Activated CD8-positive, alpha-beta T cell treated with anti-CD3 and anti-CD28 coated beads for 36 hours (primary cell): ENCODE results near the gene KCNJ11. TPM values are rescaled to one million over a fixed set of nuclear protein-coding genes. Genes with fewer than 3 reads are reported as not detected.

Experiments
- ATAC-seq: fragments of 200-7000 bp; cut with Tn5 transposase; one replicate; pipeline ENCODE4 v1.10.0; 2021; ENCODE audit warnings: mild to moderate bottlenecking, moderate library complexity
- CTCF ChIA-PET: fragments of 350-600 bp; sonication (Branson Sonifier 250); formaldehyde crosslinking; loops from one replicate; lab custom pipeline; 2021; ENCODE audit warnings: antibody characterized with exemption; lab: Charles Lee
- POLR2A ChIA-PET: fragments of 350-600 bp; sonication (Branson Sonifier 250); formaldehyde crosslinking; loops from one replicate; lab custom pipeline; 2021; ENCODE audit warnings: antibody characterized with exemption; lab: Charles Lee
- DNase-seq: peaks from one replicate; pipeline ENCODE4 v3.0.0-alpha.2; 2020
- H3K27ac Mint-ChIP-seq: one replicate; pipeline ENCODE4 v1.8.0; 2021; ENCODE audit warnings: mild to moderate bottlenecking, mixed read lengths
- H3K27me3 Mint-ChIP-seq: one replicate; pipeline ENCODE4 v1.8.0; 2021; ENCODE audit warnings: mixed read lengths
- H3K36me3 Mint-ChIP-seq: one replicate; pipeline ENCODE4 v1.8.0; 2021; ENCODE audit warnings: low read depth, mixed read lengths
- H3K4me1 Mint-ChIP-seq: one replicate; pipeline ENCODE4 v1.8.0; 2021; ENCODE audit warnings: low read depth, mixed read lengths
- H3K4me3 Mint-ChIP-seq: one replicate; pipeline ENCODE4 v1.8.0; 2021; ENCODE audit warnings: mild to moderate bottlenecking, moderate library complexity, mixed read lengths
- H3K9me3 Mint-ChIP-seq: one replicate; pipeline ENCODE4 v1.8.0; 2021; ENCODE audit warnings: mixed read lengths
- CTCF ChIP-seq: fragments of 200-600 bp; IDR thresholded peaks from one replicate; pipeline ENCODE4 v1.8.0; 2022; ENCODE audit warnings: antibody characterized with exemption, mild to moderate bottlenecking
- intact Hi-C: fragments of 100-400 bp; cut with micrococcal nuclease; formaldehyde crosslinking; loops from one replicate; pipeline ENCODE4 v1.10.0; 2022
- total RNA-seq, 2 experiments: library from RNA; stranded (reverse); gene quantifications; one replicate each; pipeline ENCODE4 v1.2.3, GENCODE V29; 2021

KCNJ11 gene
- total RNA-seq, 2 experiments from 2014 or later = 1.2 to 2.4 TPM

GRCh38 chr11:17421781-17422180 is 33.3 kb upstream of the KCNJ11 start:
- no peak for TF ChIP-seq CTCF
- ChIA-PET POLR2A (no interaction called here), CTCF (interaction anchor here (1.4 kb wide), 1 partner anchor 37 kb away, joined by 4 read pairs; no protein-coding TSS in a partner anchor)
- no peaks in the 10 kb centered on the region for H3K36me3 Mint-ChIP-seq
- ATAC-seq (no peak), DNase-seq (no peak)
- no peaks in the 10 kb centered on the region for H3K4me1 Mint-ChIP-seq
- H3K27me3 Mint-ChIP-seq = peaks cover 24% of the 10 kb centered on the region
- intact Hi-C loops = no loop called here
- no peaks in the 10 kb centered on the region for H3K9me3 Mint-ChIP-seq
- no peak overlapping the region for H3K4me3 Mint-ChIP-seq
- H3K27ac Mint-ChIP-seq = no peak overlapping the region

GRCh38 chr11:17418444-17419081 is 30.1 kb upstream of the KCNJ11 start:
- POLR2A ChIA-PET = no interaction called here
- H3K36me3 Mint-ChIP-seq = no peaks in the 10 kb centered on the region
- CTCF ChIA-PET = interaction anchor here (1.0 to 2.4 kb wide), 6 partner anchors 11 to 109 kb away, joined by 3 to 9 read pairs (median 6); no protein-coding TSS in a partner anchor
- no peaks in the 10 kb centered on the region for H3K9me3 Mint-ChIP-seq
- ATAC-seq (no peak), DNase-seq (no peak)
- TF ChIP-seq CTCF = no peak
- peaks cover 9% of the 10 kb centered on the region for H3K4me1 Mint-ChIP-seq
- H3K27me3 Mint-ChIP-seq = peaks cover 34% of the 10 kb centered on the region
- no peak overlapping the region for H3K4me3 Mint-ChIP-seq
- no peak overlapping the region for H3K27ac Mint-ChIP-seq
- intact Hi-C loops = no loop called here

GRCh38 chr11:17416492-17416891 is 28.0 kb upstream of the KCNJ11 start:
- Mint-ChIP-seq H3K4me1 (peaks cover 9% of the 10 kb centered on the region), H3K9me3 (no peaks in the 10 kb centered on the region), H3K27me3 (peaks cover 30% of the 10 kb centered on the region), H3K36me3 (no peaks in the 10 kb centered on the region), H3K4me3 (no peak overlapping the region), H3K27ac (no peak overlapping the region)
- POLR2A ChIA-PET = no interaction called here
- intact Hi-C loops = no loop called here
- CTCF ChIA-PET = no interaction called here
- DNase-seq = no peak
- ATAC-seq = no peak
- TF ChIP-seq CTCF = no peak

GRCh38 chr11:17415523-17416104 is 27.2 kb upstream of the KCNJ11 start:
- DNase-seq (no peak), ATAC-seq (no peak)
- H3K4me3 Mint-ChIP-seq = no peak overlapping the region
- no peaks in the 10 kb centered on the region for H3K9me3 Mint-ChIP-seq
- CTCF ChIA-PET = no interaction called here
- H3K27ac Mint-ChIP-seq = no peak overlapping the region
- no peaks in the 10 kb centered on the region for H3K36me3 Mint-ChIP-seq
- no peak for TF ChIP-seq CTCF
- intact Hi-C loops = no loop called here
- H3K27me3 Mint-ChIP-seq = peaks cover 30% of the 10 kb centered on the region
- peaks cover 9% of the 10 kb centered on the region for H3K4me1 Mint-ChIP-seq
- POLR2A ChIA-PET = no interaction called here

- H3K27me3 Mint-ChIP-seq = peaks cover 30% of the 10 kb centered on the region
- intact Hi-C loops = no loop called here
- ChIA-PET CTCF (no interaction called here), POLR2A (no interaction called here)
- no peak for DNase-seq
- ATAC-seq = no peak
- TF ChIP-seq CTCF = no peak
- no peak overlapping the region for H3K4me3 Mint-ChIP-seq
- H3K36me3 Mint-ChIP-seq = no peaks in the 10 kb centered on the region
- no peaks in the 10 kb centered on the region for H3K9me3 Mint-ChIP-seq
- peaks cover 9% of the 10 kb centered on the region for H3K4me1 Mint-ChIP-seq
- H3K27ac Mint-ChIP-seq = no peak overlapping the region
Measured at GRCh38 chr11:17414992-17415391, 26.5 kb upstream of the KCNJ11 start.
